ENCODE measurements around the gene CBFB.

CBFB gene

GRCh38 chr16:67050796-67051195 lies 21.8 kb downstream of the CBFB start:
- DNase-seq: no peak

- no peak for DNase-seq
Observed at GRCh38 chr16:67052399-67052798, 23.4 kb downstream of the CBFB start.

GRCh38 chr16:67053767-67054334 lies 24.9 kb downstream of the CBFB start:
- no peak for DNase-seq

GRCh38 chr16:67054901-67055300 lies 26.0 kb downstream of the CBFB start:
- no peak for DNase-seq

GRCh38 chr16:67055712-67056487 lies 27.0 kb downstream of the CBFB start:
- no peak for DNase-seq

- no peak for DNase-seq
Observed at GRCh38 chr16:67063008-67063407, 34.1 kb downstream of the CBFB start.

GRCh38 chr16:67068212-67068753 lies 39.3 kb downstream of the CBFB start:
- DNase-seq: no peak

- no peak for DNase-seq
Observed at GRCh38 chr16:67071476-67072048, 42.6 kb downstream of the CBFB start.

GRCh38 chr16:67075331-67075730 lies 46.4 kb downstream of the CBFB start:
- no peak for DNase-seq

GRCh38 chr16:67077871-67078270 lies 48.9 kb downstream of the CBFB start:
- no peak for DNase-seq

GRCh38 chr16:67082100-67082499 lies 53.2 kb downstream of the CBFB start:
- no peak for DNase-seq

GRCh38 chr16:67082891-67083290 lies 53.9 kb downstream of the CBFB start:
- no peak for DNase-seq

GRCh38 chr16:67084345-67085028 lies 55.5 kb downstream of the CBFB start:
- DNase-seq: no peak

- no peak for DNase-seq
Observed at GRCh38 chr16:67086822-67087221, 57.9 kb downstream of the CBFB start.

GRCh38 chr16:67087291-67087690 lies 58.3 kb downstream of the CBFB start:
- no peak for DNase-seq

- DNase-seq: no peak
Observed at GRCh38 chr16:67087803-67088202, 58.9 kb downstream of the CBFB start.

GRCh38 chr16:67088551-67088950 lies 59.6 kb downstream of the CBFB start:
- DNase-seq: no peak

GRCh38 chr16:67089101-67089500 lies 60.2 kb downstream of the CBFB start:
- no peak for DNase-seq

GRCh38 chr16:67091906-67092566 lies 63.1 kb downstream of the CBFB start:
- DNase-seq: no peak

- DNase-seq: no peak
Observed at GRCh38 chr16:67093098-67093726, 64.3 kb downstream of the CBFB start.

GRCh38 chr16:67098599-67098998 lies 69.7 kb downstream of the CBFB start:
- DNase-seq: no peak

- no peak for DNase-seq
Observed at GRCh38 chr16:67100569-67101310, 71.8 kb downstream of the CBFB start.

All from stimulated activated CD8-positive, alpha-beta memory T cell treated with anti-CD3 and anti-CD28 coated beads, Interleukin-4, amount 100 ng/mL, for 48 hours (primary cell).